Measurements from ENCODE around the gene DCAF5.

DNA sequence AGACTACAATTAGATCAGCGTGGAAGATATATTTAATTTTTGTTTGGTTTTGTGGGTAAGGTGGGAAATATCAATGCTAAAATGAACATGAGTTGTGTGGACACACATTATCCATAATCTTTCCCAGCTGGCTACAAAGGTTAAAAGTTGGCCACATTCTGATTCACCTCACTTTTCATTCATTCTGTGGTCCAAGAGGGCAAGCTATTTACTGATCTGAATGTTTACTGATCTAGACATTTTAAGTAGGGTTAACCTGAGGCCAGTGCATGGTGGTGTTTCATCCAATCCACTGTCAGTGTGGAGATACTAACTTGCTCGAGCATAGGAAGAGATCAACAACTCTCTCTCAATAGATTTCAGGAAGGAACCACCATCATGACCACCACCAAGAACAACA, 71.6 kb downstream of the DCAF5 start:
- TF ChIP-seq CTCF (IDR thresholded peaks at IDR 0.05; ENCODE audit: insufficient read depth, low read length) (no peak), GABPA (IDR thresholded peaks at IDR 0.05; ENCODE audit: low read depth) (no peak), POLR2AphosphoS5 (IDR thresholded peaks at IDR 0.05; ENCODE audit: low read depth) (no peak)

All from HL-60 (cell line).